ENCODE measurements around the gene FRZB. TPM values are rescaled to one million over a fixed set of nuclear protein-coding genes. Genes with fewer than 3 reads are reported as not detected.

Gene FRZB
- total RNA-seq, 1 experiment from 2014 or later: 0.49 TPM

GRCh38 chr2:182816866-182817265 is 49.6 kb downstream of the FRZB start:
- H3K36me3 ChIP-seq: no peaks in the 10 kb centered on the region
- H3K27ac ChIP-seq: no peak overlapping the region; the same call in 1 of the 2 replicates
- H3K9me3 ChIP-seq (replicated peaks): no peaks in the 10 kb centered on the region
- peak in 1 of 2 experiments; percentile 11 for DNase-seq
- H3K4me3 ChIP-seq: no peak overlapping the region
- H3K27me3 ChIP-seq: no peaks in the 10 kb centered on the region
- peaks cover 20% of the 10 kb centered on the region for H3K4me1 ChIP-seq

- Histone ChIP-seq H3K36me3 (no peaks in the 10 kb centered on the region), H3K9me3 (replicated peaks) (no peaks in the 10 kb centered on the region), H3K27ac (no peak overlapping the region), H3K27me3 (no peaks in the 10 kb centered on the region), H3K4me3 (no peak overlapping the region), H3K4me1 (peaks cover 20% of the 10 kb centered on the region)
- DNase-seq: no peak
Observed at GRCh38 chr2:182814804-182815203, 51.6 kb downstream of the FRZB start.

GRCh38 chr2:182814380-182814779 is 52.1 kb downstream of the FRZB start:
- H3K27ac ChIP-seq: no peak overlapping the region
- no peak overlapping the region for H3K4me3 ChIP-seq
- no peaks in the 10 kb centered on the region for H3K36me3 ChIP-seq
- no peaks in the 10 kb centered on the region for H3K27me3 ChIP-seq
- H3K4me1 ChIP-seq: peaks cover 20% of the 10 kb centered on the region
- no peaks in the 10 kb centered on the region for H3K9me3 ChIP-seq (replicated peaks)
- DNase-seq: no peak

GRCh38 chr2:182810087-182810486 is 56.4 kb downstream of the FRZB start:
- DNase-seq: no peak
- H3K4me1 ChIP-seq: no peaks in the 10 kb centered on the region
- H3K9me3 ChIP-seq (replicated peaks): no peaks in the 10 kb centered on the region
- H3K27me3 ChIP-seq: no peaks in the 10 kb centered on the region
- no peaks in the 10 kb centered on the region for H3K36me3 ChIP-seq
- no peak overlapping the region for H3K27ac ChIP-seq
- no peak overlapping the region for H3K4me3 ChIP-seq

- H3K4me1 ChIP-seq: no peaks in the 10 kb centered on the region
- no peaks in the 10 kb centered on the region for H3K27me3 ChIP-seq
- H3K4me3 ChIP-seq: no peak overlapping the region
- no peaks in the 10 kb centered on the region for H3K9me3 ChIP-seq (replicated peaks)
- H3K36me3 ChIP-seq: no peaks in the 10 kb centered on the region
- no peak overlapping the region for H3K27ac ChIP-seq
- DNase-seq: no peak
Observed at GRCh38 chr2:182807319-182807718, 59.1 kb downstream of the FRZB start.

GRCh38 chr2:182804128-182804527 is 62.3 kb downstream of the FRZB start:
- Histone ChIP-seq H3K9me3 (replicated peaks) (no peaks in the 10 kb centered on the region), H3K4me1 (no peaks in the 10 kb centered on the region), H3K36me3 (no peaks in the 10 kb centered on the region), H3K27me3 (no peaks in the 10 kb centered on the region), H3K27ac (no peak overlapping the region), H3K4me3 (no peak overlapping the region)
- no peak for DNase-seq

GRCh38 chr2:182798736-182799135 is 67.7 kb downstream of the FRZB start:
- Histone ChIP-seq H3K4me3 (no peak overlapping the region), H3K4me1 (no peaks in the 10 kb centered on the region), H3K27me3 (no peaks in the 10 kb centered on the region), H3K9me3 (replicated peaks) (no peaks in the 10 kb centered on the region), H3K36me3 (no peaks in the 10 kb centered on the region), H3K27ac (no peak overlapping the region)
- DNase-seq: no peak

- no peak for DNase-seq
- H3K9me3 ChIP-seq (replicated peaks): no peaks in the 10 kb centered on the region
- H3K27ac ChIP-seq: no peak overlapping the region
- no peaks in the 10 kb centered on the region for H3K27me3 ChIP-seq
- no peaks in the 10 kb centered on the region for H3K4me1 ChIP-seq
- H3K36me3 ChIP-seq: 0 out of 2 replicates have a peak, but pooled peaks cover 4% of the 10 kb centered on the region
- H3K4me3 ChIP-seq: no peak overlapping the region
Observed at GRCh38 chr2:182792441-182792840, 74.0 kb downstream of the FRZB start.

- DNase-seq: peak in 1 of 2 experiments; percentile 53
- no peak overlapping the region for H3K27ac ChIP-seq
- no peaks in the 10 kb centered on the region for H3K27me3 ChIP-seq
- no peaks in the 10 kb centered on the region for H3K4me1 ChIP-seq
- H3K36me3 ChIP-seq: peaks cover 5% of the 10 kb centered on the region; the same call in 1 of the 2 replicates
- H3K4me3 ChIP-seq: no peak overlapping the region
- H3K9me3 ChIP-seq (replicated peaks): no peaks in the 10 kb centered on the region
Observed at GRCh38 chr2:182784777-182785176, 81.7 kb downstream of the FRZB start.

GRCh38 chr2:182784058-182784706 is 82.3 kb downstream of the FRZB start:
- DNase-seq: no peak
- Histone ChIP-seq H3K27ac (no peak overlapping the region), H3K9me3 (replicated peaks) (no peaks in the 10 kb centered on the region), H3K4me3 (no peak overlapping the region), H3K4me1 (no peaks in the 10 kb centered on the region), H3K36me3 (peaks cover 5% of the 10 kb centered on the region; the same call in 1 of the 2 replicates), H3K27me3 (no peaks in the 10 kb centered on the region)

Other genes starting within 250 kb of the FRZB start
- 55.9 and 58.0 TPM in 2 replicates for gene DNAJC10, start 150.4 kb downstream of the FRZB start, total RNA-seq (2014; rRNA removed; shearing (Covaris generic))
- gene NCKAP1, start 171.8 kb upstream of the FRZB start, total RNA-seq (2014; rRNA removed; shearing (Covaris generic)): 108 and 118 TPM in 2 replicates
- gene DUSP19, start 212.1 kb upstream of the FRZB start, total RNA-seq (2014; rRNA removed; shearing (Covaris generic)): 3.4 and 3.9 TPM in 2 replicates